Myocyte (in vitro differentiated cells): Measurements from ENCODE around the gene ARHGEF17. TPM values are rescaled to one million over a fixed set of nuclear protein-coding genes. Genes with fewer than 3 reads are reported as not detected.

Source experiments
- DNase-seq: peaks from one replicate; pipeline ENCODE4 v3.0.0-alpha.2; 2012; ENCODE audit warnings: low read depth
- total RNA-seq: library from RNA; depleted of rRNA; stranded (reverse); fragments of >200 nt; gene quantifications from 2 replicates; pipeline ENCODE4 v1.2.3, GENCODE V29; 2014

ARHGEF17 gene
- total RNA-seq, 1 donor from 2014 or later = 38.0 TPM

GRCh38 chr11:73391665-73392064 lies 83.6 kb downstream of the ARHGEF17 start:
- DNase-seq = no peak

DNA sequence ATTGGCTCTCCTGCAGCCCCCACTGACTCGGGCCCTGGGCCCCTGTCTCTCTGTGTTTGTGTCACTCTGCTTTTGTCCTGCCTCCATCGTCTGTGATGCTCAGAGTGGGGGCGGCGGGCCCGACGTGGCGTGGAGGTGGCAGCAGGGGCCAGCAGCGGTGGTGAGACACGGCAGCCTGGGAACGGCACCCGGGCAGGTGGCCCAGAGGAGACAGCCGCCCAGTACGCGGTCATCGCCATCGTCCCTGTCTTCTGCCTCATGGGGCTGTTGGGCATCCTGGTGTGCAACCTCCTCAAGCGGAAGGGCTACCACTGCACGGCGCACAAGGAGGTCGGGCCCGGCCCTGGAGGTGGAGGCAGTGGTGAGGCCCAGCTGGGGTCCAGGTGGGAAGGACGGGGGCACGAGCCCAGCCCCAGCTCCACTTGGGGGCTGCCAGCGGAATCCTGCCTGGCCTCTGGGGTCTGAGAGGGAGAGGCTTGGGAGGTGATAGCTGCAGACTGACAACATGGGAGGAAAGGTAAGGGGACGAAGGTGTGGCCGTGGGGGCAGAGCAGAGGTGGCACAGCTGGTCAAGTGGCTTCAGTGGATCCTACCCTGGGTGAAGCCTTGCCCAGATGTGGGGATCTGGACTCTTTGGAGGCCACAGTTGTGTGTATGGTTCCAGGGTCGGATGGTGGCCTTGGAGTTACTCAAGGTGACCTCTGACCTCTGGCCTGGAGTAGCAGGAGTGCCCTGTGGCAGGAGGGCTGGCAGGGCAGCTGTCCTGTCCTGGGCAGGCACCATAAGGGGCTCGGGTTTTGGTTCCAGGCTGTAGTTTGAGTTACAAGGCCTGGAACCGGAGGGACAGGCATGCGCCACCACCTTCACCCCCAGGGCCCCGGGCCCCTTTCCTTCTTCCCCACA lies 84.3 kb downstream of the ARHGEF17 start:
- no peak for DNase-seq

DNA sequence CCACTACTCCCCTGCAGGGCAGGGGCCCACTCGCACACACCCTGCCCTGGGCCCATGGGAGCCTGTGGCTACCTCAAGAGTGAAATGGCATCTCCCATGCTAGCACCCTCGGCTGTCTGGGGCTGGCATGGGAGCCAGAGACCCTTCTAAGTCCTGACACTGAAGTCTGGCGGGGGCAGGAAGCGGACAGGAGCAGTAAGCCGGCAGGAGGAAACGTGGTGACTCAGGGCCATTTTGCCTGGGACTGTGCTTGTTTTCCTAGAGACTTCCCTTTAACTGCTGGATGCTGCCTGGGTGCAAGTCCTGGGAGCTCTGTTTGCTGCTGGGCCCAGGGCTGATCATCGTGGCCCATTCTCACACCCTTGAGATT lies 84.9 kb downstream of the ARHGEF17 start:
- no peak for DNase-seq

- peak; percentile 78 for DNase-seq
These were observed 85.7 kb downstream of the ARHGEF17 start for GRCh38 chr11:73393479-73394415.

DNA sequence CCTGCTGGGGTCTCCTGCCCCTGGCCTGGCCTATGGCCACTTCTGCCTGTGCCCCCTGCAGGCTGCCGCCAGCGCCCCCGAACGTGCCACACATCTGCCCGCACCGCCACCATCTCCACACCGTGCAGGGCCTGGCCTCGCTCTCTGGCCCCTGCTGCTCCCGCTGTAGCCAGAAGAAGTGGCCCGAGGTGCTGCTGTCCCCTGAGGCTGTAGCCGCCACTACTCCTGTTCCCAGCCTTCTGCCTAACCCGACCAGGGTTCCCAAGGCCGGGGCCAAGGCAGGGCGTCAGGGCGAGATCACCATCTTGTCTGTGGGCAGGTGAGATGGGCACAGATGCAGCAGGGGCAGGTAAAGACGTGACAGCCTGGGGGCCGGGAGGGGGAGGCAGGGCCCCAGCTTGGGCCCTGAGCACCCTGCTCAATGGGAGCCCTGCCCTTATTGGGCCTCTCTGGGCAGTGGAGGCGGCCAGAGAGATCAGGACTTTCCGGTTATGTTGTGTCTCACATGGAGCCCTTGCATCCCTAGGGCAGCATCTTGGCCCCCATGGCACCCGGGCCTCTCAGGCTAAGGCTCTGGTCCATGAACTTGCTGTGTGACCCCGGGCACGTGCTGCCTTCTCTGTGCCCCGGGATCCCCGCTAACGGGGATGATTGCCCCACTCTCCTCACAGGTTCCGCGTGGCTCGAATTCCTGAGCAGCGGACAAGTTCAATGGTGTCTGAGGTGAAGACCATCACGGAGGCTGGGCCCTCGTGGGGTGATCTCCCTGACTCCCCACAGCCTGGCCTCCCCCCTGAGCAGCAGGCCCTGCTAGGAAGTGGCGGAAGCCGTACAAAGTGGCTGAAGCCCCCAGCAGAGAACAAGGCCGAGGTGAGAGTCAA lies 86.6 kb downstream of the ARHGEF17 start:
- DNase-seq = no peak

GRCh38 chr11:73395297-73396208 lies 87.5 kb downstream of the ARHGEF17 start:
- DNase-seq = no peak

DNA sequence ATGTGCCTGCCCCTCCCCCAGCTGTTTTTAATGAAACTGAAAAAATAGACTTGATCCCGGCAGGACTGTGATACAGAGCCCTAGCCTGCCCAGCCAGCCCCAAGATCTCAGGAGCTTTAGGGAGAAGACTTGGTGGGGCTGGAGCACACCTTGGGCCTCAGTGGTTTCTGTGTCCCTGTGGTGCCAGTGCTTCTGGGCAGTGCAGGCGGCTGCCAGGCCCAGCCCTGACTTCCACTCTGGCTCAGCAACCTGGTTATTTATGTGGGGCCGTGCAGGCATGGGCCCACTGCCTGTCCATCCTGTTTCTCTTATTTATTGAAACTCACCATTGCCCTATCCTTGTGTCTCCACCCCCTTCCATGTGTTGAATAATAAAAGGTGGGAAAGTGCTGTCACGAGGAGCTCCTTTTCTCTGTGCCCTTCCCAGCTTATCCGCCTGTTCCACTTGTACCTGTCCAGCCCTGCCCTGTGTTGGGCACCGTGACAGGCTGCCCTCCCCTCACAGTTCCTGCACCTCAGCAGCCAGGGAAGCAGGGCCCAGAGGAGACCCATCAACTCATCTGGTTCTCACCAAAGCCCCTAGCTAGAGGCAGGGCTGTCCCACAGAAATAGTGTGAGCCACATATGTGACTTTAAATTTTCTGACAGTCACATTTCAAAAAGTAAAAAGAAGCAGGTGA lies 88.3 kb downstream of the ARHGEF17 start:
- DNase-seq = no peak

DNA sequence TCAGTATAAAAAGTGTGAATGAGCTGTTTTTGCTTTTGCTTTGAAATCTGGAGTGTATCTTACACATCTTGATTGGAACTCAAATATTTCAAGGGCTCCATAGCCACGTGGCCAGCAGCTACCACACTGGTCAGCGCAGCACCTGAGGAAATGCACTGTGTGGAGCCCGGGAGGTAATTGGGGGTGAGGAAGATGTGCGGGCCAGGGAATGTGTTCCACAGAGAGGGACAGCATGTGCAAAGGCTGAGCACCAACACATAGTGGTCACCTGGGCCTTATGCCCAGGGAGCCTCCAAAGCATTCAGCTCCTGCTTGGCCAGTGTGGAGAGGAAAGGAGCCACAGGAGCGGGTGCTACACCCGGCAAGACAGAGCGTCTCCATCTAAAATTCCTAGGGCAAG lies 88.9 kb downstream of the ARHGEF17 start:
- no peak for DNase-seq

DNA sequence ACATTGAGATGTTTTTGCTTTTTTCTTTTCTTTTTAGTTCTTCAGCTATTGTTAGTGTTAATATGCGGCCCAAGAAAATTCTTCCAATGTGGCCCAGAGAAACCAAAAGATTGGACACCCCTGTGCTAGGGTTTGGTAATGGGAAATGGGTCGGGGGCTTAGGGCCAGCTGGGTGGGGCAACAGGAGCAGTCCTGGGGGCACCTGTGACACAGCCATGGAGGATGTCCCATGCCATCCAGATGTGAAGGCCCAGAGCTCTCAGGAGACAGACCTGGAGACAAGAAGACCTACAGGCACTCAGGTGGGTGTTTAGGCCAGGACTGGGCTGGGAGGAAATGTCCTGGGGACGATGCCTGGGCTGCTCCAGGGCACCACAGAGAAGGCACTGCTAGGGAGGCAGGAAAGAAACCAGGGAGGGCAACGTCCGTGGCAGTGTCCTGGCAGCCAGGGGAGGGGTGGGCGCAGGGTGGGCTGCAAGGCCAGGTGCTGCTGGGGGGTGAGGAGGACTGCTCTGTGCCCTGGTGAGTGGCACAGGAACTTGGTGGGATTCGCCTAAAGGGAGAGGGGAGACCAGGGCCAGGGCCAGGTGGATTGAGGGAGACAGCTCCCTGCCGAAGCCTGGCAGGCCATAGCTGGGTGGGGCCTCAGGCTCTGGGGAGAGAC lies 89.5 kb downstream of the ARHGEF17 start:
- DNase-seq = no peak

DNA sequence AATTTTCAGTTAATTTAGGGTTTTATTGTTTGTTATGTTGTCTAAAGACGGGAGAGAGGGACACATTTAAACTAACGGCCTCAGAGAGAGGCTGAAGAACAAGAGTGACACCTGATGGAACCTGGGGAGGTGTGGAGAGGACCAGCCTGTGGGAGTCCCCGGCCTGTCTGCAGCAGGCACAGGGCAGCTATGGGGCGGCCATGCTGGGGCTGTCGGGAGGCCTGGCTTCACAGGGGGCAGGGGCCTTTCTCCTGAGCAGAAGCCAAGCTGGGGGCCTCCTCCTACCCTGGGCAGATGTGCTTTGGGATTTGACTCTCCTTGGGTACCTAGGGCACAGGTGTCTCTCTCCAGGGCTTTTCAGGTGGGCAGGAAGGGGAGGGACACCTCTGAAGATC lies 90.1 kb downstream of the ARHGEF17 start:
- DNase-seq = no peak

DNA sequence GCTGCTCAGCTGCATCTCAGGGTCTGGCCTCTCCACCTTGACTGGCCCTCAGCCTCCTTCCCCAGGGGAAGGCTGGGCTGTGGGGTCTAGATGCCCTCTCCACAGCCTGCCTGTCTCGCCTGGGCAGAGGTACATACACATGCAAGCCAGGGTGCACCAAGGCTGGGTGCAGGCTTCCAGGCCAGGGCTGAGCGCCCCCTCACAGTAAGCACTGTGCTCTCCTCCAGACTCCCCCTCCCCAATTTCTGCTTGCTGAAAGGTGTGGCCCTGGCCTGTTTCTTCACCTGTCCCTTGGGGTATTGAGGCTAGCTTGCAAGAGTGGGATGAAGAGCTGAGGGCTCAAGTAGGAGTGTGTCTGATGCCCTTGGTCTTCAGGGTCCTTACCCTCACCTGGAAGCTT lies 90.6 kb downstream of the ARHGEF17 start:
- no peak for DNase-seq

GRCh38 chr11:73399159-73399590 lies 91.1 kb downstream of the ARHGEF17 start:
- DNase-seq = no peak

GRCh38 chr11:73399636-73400035 lies 91.6 kb downstream of the ARHGEF17 start:
- peak; percentile 82 for DNase-seq

DNA sequence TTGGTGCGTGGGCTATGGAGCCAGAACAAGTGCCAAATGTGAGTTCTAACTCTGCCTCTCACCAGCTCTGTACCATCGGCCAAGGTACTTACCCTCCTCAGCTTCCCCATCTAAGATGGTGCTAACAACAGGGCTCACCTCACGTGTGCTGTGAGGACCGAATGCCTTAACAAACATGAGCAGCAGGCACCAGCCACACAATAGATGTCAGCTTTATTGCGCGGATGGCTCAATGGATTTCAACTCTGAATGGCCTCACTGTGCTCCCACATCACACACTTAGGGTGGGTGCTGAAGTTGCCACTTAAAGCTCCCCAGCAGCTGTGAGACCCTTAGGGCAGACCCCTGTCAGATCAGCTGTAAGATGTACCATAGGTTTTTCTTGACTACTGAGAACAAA lies 92.2 kb downstream of the ARHGEF17 start:
- DNase-seq = no peak

DNA sequence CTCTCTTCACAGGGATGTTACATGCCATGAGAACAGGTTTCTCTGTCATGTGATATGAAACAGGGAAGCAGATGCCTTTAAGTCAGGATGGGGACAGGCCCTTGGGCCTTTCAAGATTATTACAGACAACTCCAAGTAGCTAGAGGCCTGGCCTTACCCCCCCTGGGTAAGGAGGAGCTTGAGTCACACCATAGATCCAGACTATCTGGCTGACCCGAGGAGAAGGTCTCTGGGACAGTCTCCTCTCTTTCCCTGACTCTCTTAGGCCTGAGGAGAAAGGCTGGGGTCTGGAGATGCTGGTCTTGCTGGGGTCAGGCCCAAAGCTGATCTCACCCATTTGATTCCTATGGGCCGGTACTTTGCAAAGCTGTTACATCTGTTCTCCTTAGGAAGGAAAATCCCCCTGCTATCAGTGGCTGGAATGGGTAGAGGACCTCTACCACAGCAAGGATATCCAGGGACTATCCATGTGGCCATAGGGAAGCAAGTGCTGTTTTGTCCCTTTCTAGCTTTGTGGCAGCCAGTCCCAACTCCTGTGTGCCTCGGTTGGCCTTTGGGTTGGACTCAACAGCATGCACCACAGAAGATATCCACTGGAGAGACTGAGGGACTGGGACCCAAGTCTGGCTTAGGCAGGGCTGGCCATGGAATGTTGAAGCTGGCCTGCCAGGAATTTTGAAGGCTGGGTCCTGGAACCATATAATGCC lies 93.3 kb downstream of the ARHGEF17 start:
- DNase-seq = no peak

DNA sequence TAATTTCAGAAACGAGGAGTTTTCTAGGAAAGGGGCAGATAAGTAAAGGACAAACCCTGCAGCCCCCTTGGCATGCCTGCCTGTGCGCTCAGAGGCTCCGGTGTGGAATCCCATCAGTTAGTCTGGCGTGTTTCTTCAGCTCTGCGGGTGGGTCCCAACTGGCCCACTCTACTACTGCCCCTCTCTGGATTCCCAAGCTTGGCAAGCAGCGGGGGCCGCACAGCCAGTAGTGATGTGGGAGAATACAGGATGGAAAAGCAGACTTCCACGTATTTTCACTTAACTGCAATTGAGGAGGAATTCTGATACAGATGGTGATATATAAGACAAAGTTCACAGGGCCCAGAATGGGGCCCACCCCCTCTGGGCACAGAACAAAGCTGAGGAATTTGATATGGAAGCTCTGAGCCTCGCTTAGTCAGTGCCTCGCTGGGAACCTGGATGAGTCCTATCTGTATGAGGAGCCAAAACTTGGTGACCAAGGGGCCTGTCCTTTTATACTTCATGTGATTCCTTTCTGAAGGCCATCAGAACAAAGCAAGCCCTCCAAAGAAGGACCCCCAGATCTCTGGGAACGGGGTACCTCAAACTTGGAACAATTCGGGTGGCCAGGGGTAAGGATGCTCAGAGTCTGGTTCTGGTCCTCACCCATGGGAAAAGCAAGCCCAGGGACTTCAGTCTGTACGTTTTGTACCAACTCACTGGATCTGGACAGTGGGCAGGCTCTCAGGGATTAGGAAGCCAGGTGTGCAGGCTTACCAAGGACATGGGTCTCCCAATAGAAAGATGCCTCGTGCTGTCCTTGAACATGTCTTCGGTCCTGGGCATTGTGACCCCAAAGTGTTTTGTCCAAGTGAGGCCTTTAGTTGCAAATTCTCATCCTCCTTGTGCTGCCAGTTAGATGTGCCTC lies 94.1 kb downstream of the ARHGEF17 start:
- DNase-seq = no peak

GRCh38 chr11:73402834-73403185 lies 94.7 kb downstream of the ARHGEF17 start:
- DNase-seq = no peak
